Mammary epithelial cell (primary cell): Measurements from ENCODE around the gene ABHD10.

Experiments
- CTCF ChIP-seq, 2 donors: IDR thresholded peaks in 1 of 2; conservative IDR thresholded peaks in 1 of 2; 2 replicates each; pipeline ENCODE4 v1.5.1; 2011 to 2012; ENCODE audit warnings: inconsistent platforms in 2 of 2, low read length in 2 of 2, mild to moderate bottlenecking in 2 of 2, control low read depth in 1 of 2, low read depth in 1 of 2; ENCODE audit not compliant: insufficient read depth in 1 of 2; ENCODE audit errors: extremely low read depth in 1 of 2
- EZH2 ChIP-seq: IDR thresholded peaks from 2 replicates; pipeline ENCODE4 v1.6.1; 2012; ENCODE audit warnings: low read length, inconsistent platforms, borderline replicate concordance

DNA sequence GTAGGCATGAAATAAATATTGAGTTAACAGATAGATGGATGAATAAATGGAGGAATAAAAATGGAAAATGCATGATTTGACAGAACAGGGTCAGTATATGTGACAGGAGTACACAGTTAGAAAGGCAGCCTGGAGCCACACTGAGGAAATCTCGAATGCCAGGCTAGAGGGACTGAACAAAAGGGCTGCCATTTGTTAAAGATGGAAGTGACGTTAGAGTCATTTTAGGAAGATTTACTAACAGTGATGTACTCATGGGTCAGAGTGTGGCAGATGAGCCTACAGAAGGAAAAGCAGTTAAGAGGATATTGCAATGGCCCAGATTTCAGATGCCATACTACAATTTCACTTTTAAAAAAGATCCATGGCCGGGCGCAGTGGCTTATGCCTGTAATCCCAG lies 48.3 kb downstream of the ABHD10 start:
- no peak for TF ChIP-seq CTCF (conservative IDR thresholded peaks at IDR 0.05 in 1 of 2, IDR thresholded peaks at IDR 0.05 in 1 of 2; ENCODE audit: extremely low read depth in 1 of 2, insufficient read depth in 1 of 2, low read depth in 1 of 2, low read length in 2 of 2)
- TF ChIP-seq EZH2 = no peak
